Measurements from ENCODE around the gene STIM1. TPM values are rescaled to one million over a fixed set of nuclear protein-coding genes. Genes with fewer than 3 reads are reported as not detected.

The STIM1 gene
- total RNA-seq, 6 experiments from 2014 or later = 36.4 to 48.0 (median 40.5) TPM

- no peaks in the 10 kb centered on the region for H3K27me3 ChIP-seq
- intact Hi-C loops (cut with DNase I) = loop anchor here in 1 of 2 donors (10.0 kb wide), 1 partner anchor 75 kb away; the partner anchor contains the start of gene STIM1
- ATAC-seq = peak; percentile 72 to 86 (median 82)
- peaks cover 0 to 56% (median 8%) of the 10 kb centered on the region in 4 donors for H3K4me1 ChIP-seq
- WGBS (ENCODE audit: insufficient coverage, low coverage, low lambda C conversion rate, missing lambda C conversion rate) = 10% methylated on average over 2 of the region's 8 CpGs
- peak in 2 of 3 donors; percentile 63 to 64 for DNase-seq
- H3K9me3 ChIP-seq = no peaks in the 10 kb centered on the region
- TF ChIP-seq CTCF (IDR thresholded peaks at IDR 0.05) (no peak), POLR2A (IDR thresholded peaks at IDR 0.05) (no peak)
- peak overlapping the region in 1 of 3 donors; percentile 29 for H3K4me3 ChIP-seq
- H3K27ac ChIP-seq = peak overlapping the region in 2 of 3 donors; percentile 38 to 87
- H3K36me3 ChIP-seq = no peaks in the 10 kb centered on the region
Observed at GRCh38 chr11:3929649-3930048, 74.2 kb downstream of the STIM1 start.

- Histone ChIP-seq H3K27ac (peak overlapping the region in 2 of 3 donors; percentile 8 to 73), H3K27me3 (no peaks in the 10 kb centered on the region), H3K36me3 (no peaks in the 10 kb centered on the region), H3K4me3 (no peak overlapping the region), H3K9me3 (no peaks in the 10 kb centered on the region), H3K4me1 (peaks cover 0 to 42% (median 8%) of the 10 kb centered on the region in 4 donors)
- DNase-seq = no peak
- 71% methylated on average over 1 of the region's 2 CpGs for WGBS (ENCODE audit: insufficient coverage, low coverage, low lambda C conversion rate, missing lambda C conversion rate)
- intact Hi-C loops (cut with DNase I) = loop anchor here in 1 of 2 donors (10.0 kb wide), 1 partner anchor 78 kb away; the partner anchor contains the start of gene STIM1
- no peak for TF ChIP-seq POLR2A (IDR thresholded peaks at IDR 0.05)
- TF ChIP-seq CTCF (IDR thresholded peaks at IDR 0.05) = no peak
- ATAC-seq = no peak
Observed at GRCh38 chr11:3932698-3933097, 77.2 kb downstream of the STIM1 start.

GRCh38 chr11:3933165-3933628 is 77.7 kb downstream of the STIM1 start:
- no peak for TF ChIP-seq POLR2A (IDR thresholded peaks at IDR 0.05)
- TF ChIP-seq CTCF (IDR thresholded peaks at IDR 0.05) = no peak
- peaks cover 0 to 37% (median 8%) of the 10 kb centered on the region in 4 donors for H3K4me1 ChIP-seq
- no peaks in the 10 kb centered on the region for H3K27me3 ChIP-seq
- intact Hi-C loops (cut with DNase I) = loop anchor here in 1 of 2 donors (10.0 kb wide), 1 partner anchor 78 kb away; the partner anchor contains the start of gene STIM1
- DNase-seq (no peak), ATAC-seq (peak; percentile 39 to 84 (median 57))
- WGBS (ENCODE audit: insufficient coverage, low coverage, low lambda C conversion rate, missing lambda C conversion rate) = 0% methylated on average over 1 of the region's 1 CpG
- no peak overlapping the region for H3K4me3 ChIP-seq
- no peaks in the 10 kb centered on the region for H3K36me3 ChIP-seq
- H3K9me3 ChIP-seq = no peaks in the 10 kb centered on the region
- H3K27ac ChIP-seq = peak overlapping the region; percentile 8 to 73 (median 29)

GRCh38 chr11:3934658-3935057 is 79.2 kb downstream of the STIM1 start:
- Histone ChIP-seq H3K27ac (no peak overlapping the region), H3K4me1 (peaks cover 0 to 28% (median 3%) of the 10 kb centered on the region in 4 donors), H3K9me3 (no peaks in the 10 kb centered on the region), H3K36me3 (no peaks in the 10 kb centered on the region), H3K4me3 (no peak overlapping the region), H3K27me3 (no peaks in the 10 kb centered on the region)
- intact Hi-C loops (cut with DNase I) = loop anchor here in 1 of 2 donors (10.0 kb wide), 1 partner anchor 80 kb away; the partner anchor contains the start of gene STIM1
- TF ChIP-seq CTCF (IDR thresholded peaks at IDR 0.05) (no peak), POLR2A (IDR thresholded peaks at IDR 0.05) (no peak)
- DNase-seq (no peak), ATAC-seq (no peak)
- WGBS (ENCODE audit: insufficient coverage, low coverage, low lambda C conversion rate, missing lambda C conversion rate) = 75% methylated on average over 1 of the region's 1 CpG

All from right lobe of liver (tissue), 6 donors.